B cell (primary cell): Measurements from ENCODE around the gene ZBED5. TPM values are rescaled to one million over a fixed set of nuclear protein-coding genes. Genes with fewer than 3 reads are reported as not detected.

Experiments used
- ATAC-seq: fragments of 200-7000 bp; cut with Tn5 transposase; one replicate; pipeline ENCODE4 v1.10.0; 2021; ENCODE audit warnings: low read depth, mild to moderate bottlenecking, moderate number of reproducible peaks, moderate library complexity
- CTCF ChIA-PET: fragments of 350-600 bp; sonication (Branson Sonifier 250); formaldehyde crosslinking; loops from one replicate; lab custom pipeline; 2021; ENCODE audit warnings: antibody characterized with exemption, inconsistent platforms; lab: Charles Lee
- POLR2A ChIA-PET: fragments of 350-600 bp; sonication (Branson Sonifier 250); formaldehyde crosslinking; loops from one replicate; lab custom pipeline; 2021; ENCODE audit warnings: antibody characterized with exemption; lab: Charles Lee
- DNase-seq: peaks from one replicate; pipeline ENCODE4 v3.0.0; 2013
- H2AFZ ChIP-seq: 2 replicates; pipeline ENCODE4 v1.6.1; 2012; ENCODE audit warnings: mild to moderate bottlenecking, low read depth, low read length; ENCODE audit not compliant: insufficient read depth, poor library complexity, severe bottlenecking
- H3K27ac ChIP-seq, 2 donors: 1 replicate in 1 of 2; 2 replicates in 1 of 2; pipeline ENCODE4 v1.5.1; 2012 to 2013; ENCODE audit warnings: low read length in 2 of 2, mild to moderate bottlenecking in 2 of 2, moderate library complexity in 1 of 2
- H3K27me3 ChIP-seq, 4 experiments: fragments of 200-600 bp in 1 of 4; sonication (generic) in 1 of 4; replicated peaks in 1 of 4; 1 replicate in 2 of 4; 2 replicates in 2 of 4; pipeline versions ENCODE4 v1.6.1 to v1.7.0; 2013 to 2016; ENCODE audit warnings: low read length in 3 of 4, mild to moderate bottlenecking in 2 of 4, mixed read lengths in 1 of 4, moderate library complexity in 1 of 4; ENCODE audit not compliant: insufficient read depth in 4 of 4, control insufficient read depth in 3 of 4; ENCODE audit errors: control extremely low read depth in 1 of 4
- H3K36me3 ChIP-seq, 2 experiments: replicated peaks in 1 of 2; 1 replicate in 1 of 2; 2 replicates in 1 of 2; pipeline versions ENCODE4 v1.6.1 to v1.7.1; 2013; ENCODE audit warnings: low read length in 1 of 2; ENCODE audit not compliant: insufficient read depth in 2 of 2, control insufficient read depth in 1 of 2; ENCODE audit errors: control extremely low read depth in 1 of 2, extremely low read depth in 1 of 2
- H3K4me1 ChIP-seq, 2 donors: fragments of 200-600 bp in 1 of 2; sonication (generic) in 1 of 2; 1 replicate in 1 of 2; 2 replicates in 1 of 2; pipeline versions ENCODE4 v1.5.1 to v1.6.1; 2013 to 2017; ENCODE audit warnings: low read length in 2 of 2; ENCODE audit not compliant: control insufficient read depth in 2 of 2, insufficient read depth in 2 of 2
- H3K4me2 ChIP-seq: replicated peaks from 2 replicates; pipeline ENCODE3; 2012; ENCODE audit warnings: mild to moderate bottlenecking, low read depth, low read length; ENCODE audit not compliant: poor library complexity, severe bottlenecking
- H3K4me3 ChIP-seq, 5 experiments: fragments of 200-600 bp in 1 of 5; sonication (generic) in 1 of 5; 1 replicate in 3 of 5; 2 replicates in 2 of 5; pipeline versions ENCODE4 v1.5.1 to v1.7.0; 2011 to 2016; ENCODE audit warnings: low read length in 4 of 5, mild to moderate bottlenecking in 4 of 5, low read depth in 2 of 5, control low read depth in 1 of 5, moderate library complexity in 1 of 5; ENCODE audit not compliant: insufficient read depth in 1 of 5; ENCODE audit errors: control extremely low read depth in 1 of 5, extremely low read depth in 1 of 5
- H3K79me2 ChIP-seq: fragments of 200-600 bp; sonication (generic); one replicate; pipeline ENCODE4 v1.6.0; 2016; ENCODE audit warnings: low read length; ENCODE audit not compliant: control insufficient read depth, insufficient read depth
- H3K9ac ChIP-seq: fragments of 200-600 bp; sonication (generic); 2 replicates; pipeline ENCODE4 v1.6.1; 2017; ENCODE audit warnings: mild to moderate bottlenecking, low read length, moderate library complexity
- H3K9me3 ChIP-seq, 3 donors: one replicate each; pipeline versions ENCODE4 v1.6.1 to v1.7.1; 2013; ENCODE audit warnings: low read length in 2 of 3; ENCODE audit not compliant: control insufficient read depth in 2 of 3, insufficient read depth in 1 of 3; ENCODE audit errors: control extremely low read depth in 1 of 3
- H4K20me1 ChIP-seq: 2 replicates; pipeline ENCODE4 v1.6.0; 2012; ENCODE audit warnings: mild to moderate bottlenecking, low read length; ENCODE audit not compliant: insufficient read depth, control insufficient read depth, poor library complexity, severe bottlenecking
- H3K27ac Mint-ChIP-seq: one replicate; pipeline ENCODE4 v1.8.0; 2021; ENCODE audit warnings: mixed read lengths
- H3K27me3 Mint-ChIP-seq: one replicate; pipeline ENCODE4 v1.8.0; 2021; ENCODE audit warnings: mixed read lengths
- H3K4me1 Mint-ChIP-seq: one replicate; pipeline ENCODE4 v1.8.0; 2021; ENCODE audit warnings: mixed read lengths
- H3K4me3 Mint-ChIP-seq: one replicate; pipeline ENCODE4 v1.8.0; 2021; ENCODE audit warnings: mixed read lengths
- H3K9me3 Mint-ChIP-seq: one replicate; pipeline ENCODE4 v1.8.0; 2022; ENCODE audit warnings: mixed read lengths; ENCODE audit not compliant: insufficient read depth
- CTCF ChIP-seq: fragments of 200-600 bp; IDR thresholded peaks from one replicate; pipeline ENCODE4 v1.8.0; 2022; ENCODE audit warnings: antibody characterized with exemption, mild to moderate bottlenecking
- EZH2 ChIP-seq: IDR thresholded peaks from 2 replicates; pipeline ENCODE4 v1.6.1; 2012; ENCODE audit warnings: borderline replicate concordance, low read depth, mild to moderate bottlenecking, moderate library complexity, low read length; ENCODE audit not compliant: insufficient read depth, poor library complexity, severe bottlenecking
- WGBS: methylation state at CpG from one replicate; pipeline ENCODE4 v1.1.5; 2013; ENCODE audit warnings: missing lambda C conversion rate; ENCODE audit not compliant: insufficient coverage; 5-methylcytosine and 5-hydroxymethylcytosine counted together
- intact Hi-C: fragments of 100-400 bp; cut with micrococcal nuclease; formaldehyde crosslinking; loops from one replicate; pipeline ENCODE4 v1.10.0; 2022
- polyA plus RNA-seq: library from polyadenylated mRNA; depleted of rRNA; stranded (reverse); fragments of >200 nt; gene quantifications from 2 replicates; pipeline ENCODE4 v1.2.3, GENCODE V29; 2012
- total RNA-seq, 2 donors: library from RNA; stranded (reverse); fragments of 120-200 nt in 1 of 2; gene quantifications; 1 replicate in 1 of 2; 2 replicates in 1 of 2; pipeline versions ENCODE4 v1.2.3 to v1.2.4, GENCODE V29; 2013 to 2022

Gene ZBED5
- total and polyA plus RNA-seq, 2 donors (not counting 1 experiment from before 2014, with no cell fraction given) = 66.6 to 178 TPM

GRCh38 chr11:10866893-10867331 lies 9.1 kb upstream of the ZBED5 start:
- no peak overlapping the region for H3K4me3 Mint-ChIP-seq
- Histone ChIP-seq H3K36me3 (peaks cover 0 to 3% of the 10 kb centered on the region in 2 experiments), H3K4me1 (peaks cover 8 to 11% of the 10 kb centered on the region in 2 donors), H3K9ac (no peak overlapping the region), H3K79me2 (peaks cover 59% of the 10 kb centered on the region), H3K27ac (no peak overlapping the region), H3K9me3 (peaks cover 2 to 7% (median 6%) of the 10 kb centered on the region in 3 donors), H2AFZ (no peak overlapping the region), H3K4me2 (no peak overlapping the region), H3K27me3 (no peaks in the 10 kb centered on the region), H3K4me3 (no peak overlapping the region), H4K20me1 (no peaks in the 10 kb centered on the region)
- DNase-seq (no peak), ATAC-seq (no peak)
- H3K9me3 Mint-ChIP-seq = no peaks in the 10 kb centered on the region
- peaks cover 16% of the 10 kb centered on the region for H3K4me1 Mint-ChIP-seq
- 96% methylated on average over 5 of the region's 10 CpGs for WGBS
- POLR2A ChIA-PET = no interaction called here
- no peak overlapping the region for H3K27ac Mint-ChIP-seq
- TF ChIP-seq EZH2 = no peak
- TF ChIP-seq CTCF = no peak
- CTCF ChIA-PET = no interaction called here
- intact Hi-C loops = no loop called here
- no peaks in the 10 kb centered on the region for H3K27me3 Mint-ChIP-seq

- ChIA-PET CTCF (no interaction called here), POLR2A (interaction anchor here (0.7 kb wide), 1 partner anchor 21 kb away, joined by 4 read pairs; no protein-coding TSS in a partner anchor)
- Mint-ChIP-seq H3K27ac (no peak overlapping the region), H3K4me3 (no peak overlapping the region), H3K4me1 (peaks cover 12% of the 10 kb centered on the region), H3K9me3 (no peaks in the 10 kb centered on the region), H3K27me3 (no peaks in the 10 kb centered on the region)
- H3K27ac ChIP-seq = no peak overlapping the region
- TF ChIP-seq CTCF = peak; percentile 7
- TF ChIP-seq EZH2 = no peak
- peaks cover 61% of the 10 kb centered on the region for H3K79me2 ChIP-seq
- H3K9me3 ChIP-seq = peaks cover 0 to 3% (median 0%) of the 10 kb centered on the region in 3 donors
- no peak overlapping the region for H3K4me3 ChIP-seq
- no peaks in the 10 kb centered on the region for H4K20me1 ChIP-seq
- no peak for ATAC-seq
- peaks cover 4 to 7% of the 10 kb centered on the region in 2 donors for H3K4me1 ChIP-seq
- no peak overlapping the region for H3K9ac ChIP-seq
- no peak for DNase-seq
- no peak overlapping the region for H3K4me2 ChIP-seq
- H3K36me3 ChIP-seq = peaks cover 0 to 1% of the 10 kb centered on the region in 2 experiments
- no peaks in the 10 kb centered on the region for H3K27me3 ChIP-seq
- intact Hi-C loops = no loop called here
- H2AFZ ChIP-seq = no peak overlapping the region
Observed at GRCh38 chr11:10865837-10866270, 8.0 kb upstream of the ZBED5 start.
